ENCODE data around the gene BRD8.
"Not testable (repeated sequence)": the region's sequence is repeated elsewhere in the genome, so short reads cannot be mapped to it uniquely, and the experiment has no call there.

Gene BRD8

GRCh38 chr5:138148811-138149210 is 29.6 kb downstream of the BRD8 start:
- no peak overlapping the region for H3K4me3 ChIP-seq (ENCODE audit: low read length)
- TF ChIP-seq CTCF (IDR thresholded peaks at IDR 0.05; ENCODE audit: insufficient read depth, low read depth, low read length, missing control alignments), result no peak
- DNase-seq (ENCODE audit: low read depth), result peak; percentile 90

GRCh38 chr5:138143578-138143977 is 34.9 kb downstream of the BRD8 start:
- DNase-seq (ENCODE audit: low read depth), result not testable (repeated sequence)

GRCh38 chr5:138141734-138142133 is 36.7 kb downstream of the BRD8 start:
- H3K4me3 ChIP-seq (ENCODE audit: low read length), result no peak overlapping the region
- TF ChIP-seq CTCF (IDR thresholded peaks at IDR 0.05; ENCODE audit: insufficient read depth, low read depth, low read length, missing control alignments), result no peak
- peak; percentile 46 for DNase-seq (ENCODE audit: low read depth)

More at GRCh38 chr5:138143578-138143977, 34.9 kb downstream of the BRD8 start:
- not testable (repeated sequence) for H3K4me3 ChIP-seq (ENCODE audit: low read length)

GRCh38 chr5:138140268-138140667 is 38.2 kb downstream of the BRD8 start:
- H3K4me3 ChIP-seq (ENCODE audit: low read length), result no peak overlapping the region
- no peak for DNase-seq (ENCODE audit: low read depth)
- TF ChIP-seq CTCF (IDR thresholded peaks at IDR 0.05; ENCODE audit: insufficient read depth, low read depth, low read length, missing control alignments), result no peak

- H3K4me3 ChIP-seq (ENCODE audit: low read length), result no peak overlapping the region
Measured at GRCh38 chr5:138139781-138140090, 38.7 kb downstream of the BRD8 start.

GRCh38 chr5:138138949-138139780 is 39.3 kb downstream of the BRD8 start, which contains the start of gene NME5:
TSS of gene NME5 (minus strand) at chr5:138139428. CDS start at chr5:138138780, 648 bp downstream.
- DNase-seq (ENCODE audit: low read depth), result peak; percentile 58
- TF ChIP-seq CTCF (IDR thresholded peaks at IDR 0.05; ENCODE audit: insufficient read depth, low read depth, low read length, missing control alignments), result no peak
- H3K4me3 ChIP-seq (ENCODE audit: low read length), result peak within 1 kb of the TSS; percentile 42

More at GRCh38 chr5:138139781-138140090, 38.7 kb downstream of the BRD8 start:
- DNase-seq (ENCODE audit: low read depth), result no peak
- TF ChIP-seq CTCF (IDR thresholded peaks at IDR 0.05; ENCODE audit: insufficient read depth, low read depth, low read length, missing control alignments), result no peak

- DNase-seq (ENCODE audit: low read depth), result no peak
- no peak for TF ChIP-seq CTCF (IDR thresholded peaks at IDR 0.05; ENCODE audit: insufficient read depth, low read depth, low read length, missing control alignments)
- H3K4me3 ChIP-seq (ENCODE audit: low read length), result no peak overlapping the region
Measured at GRCh38 chr5:138132543-138132942, 45.9 kb downstream of the BRD8 start.
